ENCODE results near the gene CLEC11A.
"Not testable (repeated sequence)": the region's sequence is repeated elsewhere in the genome, so short reads cannot be mapped to it uniquely, and the experiment has no call there.

- TF ChIP-seq, protein P1, sequence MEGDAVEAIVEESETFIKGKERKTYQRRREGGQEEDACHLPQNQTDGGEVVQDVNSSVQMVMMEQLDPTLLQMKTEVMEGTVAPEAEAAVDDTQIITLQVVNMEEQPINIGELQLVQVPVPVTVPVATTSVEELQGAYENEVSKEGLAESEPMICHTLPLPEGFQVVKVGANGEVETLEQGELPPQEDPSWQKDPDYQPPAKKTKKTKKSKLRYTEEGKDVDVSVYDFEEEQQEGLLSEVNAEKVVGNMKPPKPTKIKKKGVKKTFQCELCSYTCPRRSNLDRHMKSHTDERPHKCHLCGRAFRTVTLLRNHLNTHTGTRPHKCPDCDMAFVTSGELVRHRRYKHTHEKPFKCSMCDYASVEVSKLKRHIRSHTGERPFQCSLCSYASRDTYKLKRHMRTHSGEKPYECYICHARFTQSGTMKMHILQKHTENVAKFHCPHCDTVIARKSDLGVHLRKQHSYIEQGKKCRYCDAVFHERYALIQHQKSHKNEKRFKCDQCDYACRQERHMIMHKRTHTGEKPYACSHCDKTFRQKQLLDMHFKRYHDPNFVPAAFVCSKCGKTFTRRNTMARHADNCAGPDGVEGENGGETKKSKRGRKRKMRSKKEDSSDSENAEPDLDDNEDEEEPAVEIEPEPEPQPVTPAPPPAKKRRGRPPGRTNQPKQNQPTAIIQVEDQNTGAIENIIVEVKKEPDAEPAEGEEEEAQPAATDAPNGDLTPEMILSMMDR (IDR thresholded peaks at IDR 0.05): not testable (repeated sequence)
- not testable (repeated sequence) for TF ChIP-seq REST (IDR thresholded peaks at IDR 0.05; ENCODE audit: insufficient read depth in 1 of 2, low read depth in 2 of 2, low read length in 1 of 2); POLR2AphosphoS5 (IDR thresholded peaks at IDR 0.05; ENCODE audit: low read depth, low read length)
These were observed 33.1 kb downstream of the CLEC11A start for GRCh38 chr19:50756244-50756643.

Data from Panc1 (cell line).